K562 (cell line): ENCODE data around the gene PMM1. TPM values are rescaled to one million over a fixed set of nuclear protein-coding genes. Genes with fewer than 3 reads are reported as not detected.

Source experiments
- ATAC-seq: fragments of 200-7000 bp; cut with Tn5 transposase; 3 replicates; pipeline ENCODE4 v1.9.1; 2020; ENCODE audit warnings: moderate library complexity
- BruUV-seq: library from RNA; stranded (reverse); fragments of 400-500 nt; replicated peaks from 2 replicates; lab custom pipeline; 2021; lab: Mats Ljungman, UMichigan
- CTCF ChIA-PET: fragments of 300-600 bp; formaldehyde crosslinking; extraction: SDS; loops from one replicate; lab custom pipeline; 2021; ENCODE audit warnings: low intra/inter-chr PET ratio; lab: Yijun Ruan, JAX
- POLR2A ChIA-PET: fragments of 300-600, 350-650 bp; sonication (Branson Sonifier 250); formaldehyde crosslinking; extraction: SDS; loops from one replicate; lab custom pipeline; 2021; ENCODE audit warnings: antibody characterized with exemption, inconsistent platforms; lab: Yijun Ruan, JAX
- DNase-seq, 4 experiments: peaks; one replicate each; pipeline versions ENCODE4 v3.0.0 to v3.0.0-alpha.2; 2011 to 2018; ENCODE audit warnings: low spot score in 3 of 4, mixed read lengths in 3 of 4; ENCODE audit errors: extremely low read depth in 1 of 4
- FAIRE-seq: peaks from 2 replicates; lab custom pipeline; 2011; peaks lifted over from hg19 to GRCh38; lab: Jason Lieb, UNC
- H2AFZ ChIP-seq: 2 replicates; pipeline ENCODE4 v1.6.0; 2011; ENCODE audit warnings: low read depth, low read length, control low read depth, inconsistent platforms
- H3K27ac ChIP-seq: fragments of 200-600 bp; 3 replicates; pipeline ENCODE4 v1.8.0; 2011; ENCODE audit warnings: low read depth, mild to moderate bottlenecking, control low read depth, inconsistent platforms, low read length, moderate library complexity, mixed read lengths; ENCODE audit errors: extremely low read depth
- H3K27me3 ChIP-seq, 2 experiments: fragments of 300-600 bp in 1 of 2; 2 replicates in 1 of 2; 3 replicates in 1 of 2; pipeline versions ENCODE4 v1.6.0 to v1.8.0; 2011; ENCODE audit warnings: inconsistent platforms in 2 of 2, low read length in 2 of 2, mild to moderate bottlenecking in 1 of 2, mixed read lengths in 1 of 2, moderate library complexity in 1 of 2; ENCODE audit not compliant: control insufficient read depth in 2 of 2, insufficient read depth in 2 of 2
- H3K36me3 ChIP-seq: fragments of 300-600 bp; 3 replicates; pipeline ENCODE4 v1.8.0; 2011; ENCODE audit warnings: mild to moderate bottlenecking, low read length, inconsistent platforms; ENCODE audit not compliant: control insufficient read depth, insufficient read depth
- H3K4me1 ChIP-seq, 2 experiments: fragments of 200-600 bp in 1 of 2; replicated peaks in 1 of 2; 2 replicates in 1 of 2; 3 replicates in 1 of 2; pipeline versions ENCODE4 v1.5.1 to v1.8.0; 2011; ENCODE audit warnings: inconsistent platforms in 2 of 2, low read length in 2 of 2, mild to moderate bottlenecking in 1 of 2, mixed read lengths in 1 of 2, moderate library complexity in 1 of 2; ENCODE audit not compliant: control insufficient read depth in 2 of 2, insufficient read depth in 2 of 2
- H3K4me2 ChIP-seq: 2 replicates; pipeline ENCODE4 v1.6.1; 2011; ENCODE audit warnings: low read length, control low read depth, inconsistent platforms, mixed read lengths; ENCODE audit not compliant: insufficient read depth
- H3K4me3 ChIP-seq: fragments of 200-600 bp; sonication (generic), shearing (Covaris generic); 2 replicates; pipeline ENCODE4 v1.5.1; 2016; ENCODE audit warnings: control low read depth, inconsistent platforms
- H3K79me2 ChIP-seq: fragments of 200-600 bp; 3 replicates; pipeline ENCODE4 v1.8.0; 2011; ENCODE audit warnings: low read length, inconsistent platforms; ENCODE audit not compliant: control insufficient read depth, insufficient read depth
- H3K9ac ChIP-seq, 2 experiments: 2 replicates each; pipeline versions ENCODE4 v1.6.0 to v1.6.1; 2011; ENCODE audit warnings: low read depth in 2 of 2, low read length in 2 of 2, control low read depth in 1 of 2, inconsistent platforms in 1 of 2, mild to moderate bottlenecking in 1 of 2, mixed read lengths in 1 of 2; ENCODE audit not compliant: insufficient read depth in 1 of 2
- H3K9me1 ChIP-seq: one replicate; pipeline ENCODE4 v1.6.0; 2011; ENCODE audit warnings: inconsistent platforms, mild to moderate bottlenecking, low read length, moderate library complexity; ENCODE audit not compliant: control insufficient read depth, insufficient read depth
- H3K9me3 ChIP-seq: replicated peaks from 2 replicates; pipeline ENCODE4 v1.5.1; 2011; ENCODE audit warnings: low read depth, low read length, inconsistent platforms; ENCODE audit not compliant: control insufficient read depth, insufficient read depth
- H4K20me1 ChIP-seq: replicated peaks from 2 replicates; pipeline ENCODE4 v1.6.1; 2011; ENCODE audit warnings: low read length, inconsistent platforms, mixed read lengths; ENCODE audit not compliant: control insufficient read depth, insufficient read depth
- CBX5 ChIP-seq: IDR thresholded peaks from 2 replicates; pipeline ENCODE4 v1.6.1; 2014; ENCODE audit warnings: low read depth, borderline replicate concordance
- CBX8 ChIP-seq: fragments of 200-600 bp; sonication (generic); IDR thresholded peaks from 2 replicates; pipeline ENCODE4 v1.6.1; 2012; ENCODE audit warnings: borderline replicate concordance, mixed run types, low read depth, mild to moderate bottlenecking, moderate library complexity, mixed read lengths, low read length, control low read depth, inconsistent platforms; ENCODE audit not compliant: poor library complexity, severe bottlenecking; ENCODE audit errors: extremely low read depth
- E2F6 ChIP-seq, 2 experiments: IDR thresholded peaks; 2 replicates each; pipeline ENCODE4 v1.6.1; 2011; ENCODE audit warnings: borderline replicate concordance in 1 of 2, control low read depth in 1 of 2, low read depth in 1 of 2, low read length in 1 of 2, mild to moderate bottlenecking in 1 of 2, mixed read lengths in 1 of 2, moderate library complexity in 1 of 2; ENCODE audit not compliant: insufficient read depth in 1 of 2, insufficient read length in 1 of 2, poor library complexity in 1 of 2, severe bottlenecking in 1 of 2; ENCODE audit errors: extremely low read depth in 1 of 2
- ESRRA ChIP-seq: fragments of 450-650 bp; IDR thresholded peaks from 2 replicates; pipeline ENCODE4 v1.6.1; 2014; ENCODE audit warnings: low read depth, mild to moderate bottlenecking, moderate library complexity, borderline replicate concordance
- POLR2AphosphoS5 ChIP-seq: IDR thresholded peaks from 2 replicates; pipeline ENCODE4 v1.6.1; 2011; ENCODE audit warnings: mild to moderate bottlenecking, low read depth, low read length, moderate library complexity; ENCODE audit not compliant: control insufficient read depth, insufficient read depth
- RB1 ChIP-seq: fragments of 450-650 bp; IDR thresholded peaks from 2 replicates; pipeline ENCODE4 v1.6.1; 2017; ENCODE audit warnings: low read depth, mild to moderate bottlenecking
- SNRNP70 ChIP-seq: fragments of 200-400 bp; formaldehyde crosslinking; optimal IDR thresholded peaks from 2 replicates; pipeline ENCODE3; 2017; ENCODE audit warnings: low read depth, low read length
- TBP ChIP-seq: optimal IDR thresholded peaks from 2 replicates; pipeline ENCODE3; 2011; ENCODE audit warnings: low read depth, low read length, improper control_type of control experiment
- ZNF512 ChIP-seq: IDR thresholded peaks from 2 replicates; pipeline ENCODE4 v1.6.1; 2016; ENCODE audit warnings: missing genetic modification characterization, missing compliant biosample characterization
- WGBS: fragments of 100-300 bp; shearing (Covaris generic); methylation state at CpG from one replicate; pipeline ENCODE4 v1.1.6; 2016; ENCODE audit warnings: low coverage, mixed read lengths; ENCODE audit not compliant: insufficient coverage; ENCODE audit errors: missing lambda C conversion rate; 5-methylcytosine and 5-hydroxymethylcytosine counted together
- in situ Hi-C: fragments of 300-500 bp; cut with MboI; formaldehyde crosslinking; loops from 4 replicates; pipeline ENCODE4 v1.15.0; 2018; ENCODE audit warnings: inconsistent platforms, mixed read lengths
- intact Hi-C: fragments of 100-400 bp; cut with micrococcal nuclease; formaldehyde crosslinking; loops from 2 replicates; pipeline ENCODE4 v1.14.2; 2022
- polyA plus RNA-seq, 8 experiments: library from polyadenylated mRNA; depleted of rRNA in 4 of 8; stranded (reverse) in 5 of 8; unstranded in 3 of 8; fragments of >200 nt; fragmentation: Nextera tagmentation in 2 of 8; fragmentation: Illumina TruSeq in 1 of 8; extraction: Ambion mirVana in 2 of 8; extraction: Trizol in 1 of 8; gene quantifications; 2 replicates each; pipeline versions ENCODE4 v1.2.1 to v1.2.3, GENCODE V29; 2011 to 2014; ENCODE audit warnings: inconsistent platforms in 1 of 8, missing spikeins in 1 of 8
- total RNA-seq, 7 experiments: library from RNA; depleted of rRNA in 6 of 7; stranded (reverse); fragments of >200 nt in 6 of 7; fragmentation: Illumina TruSeq in 2 of 7; extraction: Trizol in 2 of 7; gene quantifications; 2 replicates each; pipeline versions ENCODE4 v1.2.1 to v1.2.3, GENCODE V29; 2011 to 2021; ENCODE audit warnings: low replicate concordance in 1 of 7

Gene PMM1
- total and polyA plus RNA-seq, 9 of the 15 experiments (the other 6 are each of a cell fraction or from before 2014, with no cell fraction given), result 10.2 to 31.7 (median 20.3) TPM

- Histone ChIP-seq H3K36me3 (no peaks in the 10 kb centered on the region), H3K27me3 (no peaks in the 10 kb centered on the region), H3K9ac (no peak overlapping the region)
- WGBS, result 51% methylated on average over 5 of the region's 5 CpGs
- BruUV-seq, result no TSS peak
- CTCF ChIA-PET, result no interaction called here
- intact Hi-C loops, result no loop called here
- POLR2A ChIA-PET, result interaction anchor here (0.7 to 1.0 kb wide), 2 partner anchors 9 to 34 kb away, joined by 3 read pairs; no protein-coding TSS in a partner anchor
- no peak for ATAC-seq
- TF ChIP-seq ESRRA (peak; percentile 76; the same call in 1 of the 2 replicates), CBX8 (no peak)
- TF ChIP-seq, all 486 proteins: peak for 1
- no peak for DNase-seq
- Histone ChIP-seq H3K9me3 (no peaks in the 10 kb centered on the region), H3K27ac (no peak overlapping the region), H3K4me2 (no peak overlapping the region), H4K20me1 (no peaks in the 10 kb centered on the region), H3K4me1 (peaks cover 8 to 15% of the 10 kb centered on the region in 2 experiments; a peak in 4 of 5 replicates), H3K9me1 (no peaks in the 10 kb centered on the region), H3K79me2 (peaks cover 6% of the 10 kb centered on the region), H3K4me3 (no peak overlapping the region), H2AFZ (no peak overlapping the region)
- FAIRE-seq, result no peak
- in situ Hi-C loops, result no loop called here
These were observed 40.8 kb downstream of the PMM1 start for GRCh38 chr22:41548830-41549211.

GRCh38 chr22:41544671-41545476 is 44.8 kb downstream of the PMM1 start:
- no peak for DNase-seq
- no peak for ATAC-seq
- no peak for FAIRE-seq
- Histone ChIP-seq H3K4me2 (peak overlapping the region; percentile 67), H3K27ac (no peak overlapping the region), H3K4me1 (peaks cover 30 to 45% of the 10 kb centered on the region in 2 experiments; a peak in 4 of 5 replicates), H4K20me1 (peaks cover 15% of the 10 kb centered on the region), H2AFZ (peak overlapping the region; percentile 80), H3K9ac (no peak overlapping the region), H3K27me3 (no peaks in the 10 kb centered on the region), H3K79me2 (peaks cover 44% of the 10 kb centered on the region), H3K36me3 (peaks cover 20% of the 10 kb centered on the region), H3K9me3 (no peaks in the 10 kb centered on the region), H3K4me3 (no peak overlapping the region), H3K9me1 (peaks cover 3% of the 10 kb centered on the region)
- no TSS peak for BruUV-seq
- WGBS, result 18% methylated on average over 18 of the region's 21 CpGs
- ChIA-PET CTCF (interaction anchor here (0.6 kb wide), 1 partner anchor 336 kb away, joined by 3 read pairs; no protein-coding TSS in a partner anchor), POLR2A (interaction anchor here (0.7 kb wide), 1 partner anchor 258 kb away, joined by 3 read pairs; no protein-coding TSS in a partner anchor)
- in situ Hi-C loops (no loop called here), intact Hi-C loops (loop anchor here (5.0 kb wide), 1 partner anchor 42 kb away; the partner anchor contains the start of gene PMM1)
- TF ChIP-seq RB1 (no peak), ZNF512 (tag) (peak; percentile 76), POLR2AphosphoS5 (peak; percentile 28; the same call in 1 of the 2 replicates), SNRNP70 (no peak), E2F6 (IDR thresholded peaks at IDR 0.05; ENCODE audit: borderline replicate concordance in 1 of 2, extremely low read depth in 1 of 2, insufficient read depth in 1 of 2, insufficient read length in 1 of 2, low read depth in 1 of 2, low read length in 1 of 2, poor library complexity in 1 of 2, severe bottlenecking in 1 of 2) (peak in 1 of 2 experiments; percentile 27), CBX5 (no peak), TBP (peak; percentile 30)
